ENCODE results near the gene EZH2.

Gene EZH2

GRCh38 chr7:148814922-148815559, 69.0 kb downstream of the EZH2 start:
- DNase-seq (ENCODE audit: insufficient read length, low spot score) = no peak
- FAIRE-seq = no peak

GRCh38 chr7:148813890-148814289, 70.2 kb downstream of the EZH2 start:
- no peak for DNase-seq (ENCODE audit: insufficient read length, low spot score)
- FAIRE-seq = no peak

- FAIRE-seq (no peak), DNase-seq (ENCODE audit: insufficient read length, low spot score) (no peak)
Observed at GRCh38 chr7:148811892-148812291, 72.2 kb downstream of the EZH2 start.

GRCh38 chr7:148809856-148810255, 74.2 kb downstream of the EZH2 start:
- FAIRE-seq = no peak
- DNase-seq (ENCODE audit: insufficient read length, low spot score) = no peak

GRCh38 chr7:148807436-148807835, 76.7 kb downstream of the EZH2 start:
- DNase-seq (ENCODE audit: insufficient read length, low spot score) (no peak), FAIRE-seq (no peak)

GRCh38 chr7:148806187-148806586, 77.9 kb downstream of the EZH2 start:
- FAIRE-seq (no peak), DNase-seq (ENCODE audit: insufficient read length, low spot score) (no peak)

- FAIRE-seq = no peak
Observed at GRCh38 chr7:148804343-148805235, 79.5 kb downstream of the EZH2 start.

GRCh38 chr7:148803094-148803493, 81.0 kb downstream of the EZH2 start:
- DNase-seq (ENCODE audit: insufficient read length, low spot score) (no peak), FAIRE-seq (no peak)

More at GRCh38 chr7:148804343-148805235, 79.5 kb downstream of the EZH2 start:
- no peak for DNase-seq (ENCODE audit: insufficient read length, low spot score)

- FAIRE-seq = no peak
- DNase-seq (ENCODE audit: insufficient read length, low spot score) = no peak
Observed at GRCh38 chr7:148802101-148802493, 82.0 kb downstream of the EZH2 start.

- DNase-seq (ENCODE audit: insufficient read length, low spot score) = no peak
- FAIRE-seq = no peak
Observed at GRCh38 chr7:148800677-148801076, 83.4 kb downstream of the EZH2 start.

- DNase-seq (ENCODE audit: insufficient read length, low spot score) = no peak
- no peak for FAIRE-seq
Observed at GRCh38 chr7:148799893-148800555, 84.1 kb downstream of the EZH2 start.

GRCh38 chr7:148796841-148797240, 87.2 kb downstream of the EZH2 start:
- FAIRE-seq (no peak), DNase-seq (ENCODE audit: insufficient read length, low spot score) (no peak)

- DNase-seq (ENCODE audit: insufficient read length, low spot score) (no peak), FAIRE-seq (no peak)
Observed at GRCh38 chr7:148794476-148794875, 89.6 kb downstream of the EZH2 start.

GRCh38 chr7:148793590-148793989, 90.5 kb downstream of the EZH2 start:
- FAIRE-seq = no peak
- DNase-seq (ENCODE audit: insufficient read length, low spot score) = no peak

GRCh38 chr7:148791546-148791945, 92.5 kb downstream of the EZH2 start:
- no peak for DNase-seq (ENCODE audit: insufficient read length, low spot score)
- FAIRE-seq = no peak

- FAIRE-seq (no peak), DNase-seq (ENCODE audit: insufficient read length, low spot score) (no peak)
Observed at GRCh38 chr7:148790850-148791249, 93.2 kb downstream of the EZH2 start.

GRCh38 chr7:148790131-148790726, 93.9 kb downstream of the EZH2 start:
- FAIRE-seq (no peak), DNase-seq (ENCODE audit: insufficient read length, low spot score) (no peak)

- FAIRE-seq (no peak), DNase-seq (ENCODE audit: insufficient read length, low spot score) (no peak)
Observed at GRCh38 chr7:148789220-148789619, 94.9 kb downstream of the EZH2 start.

GRCh38 chr7:148787571-148788295, 96.4 kb downstream of the EZH2 start:
- FAIRE-seq = no peak
- DNase-seq (ENCODE audit: insufficient read length, low spot score) = no peak

- DNase-seq (ENCODE audit: insufficient read length, low spot score) = no peak
Observed at GRCh38 chr7:148783801-148784527, 100.1 kb downstream of the EZH2 start.

More at GRCh38 chr7:148783801-148784527, 100.1 kb downstream of the EZH2 start:
- FAIRE-seq = no peak
